NCI-H460 (cell line): ENCODE data around the gene CHRD. TPM values are rescaled to one million over a fixed set of nuclear protein-coding genes. Genes with fewer than 3 reads are reported as not detected.
A peak's percentile ranks its signal among the peaks of the same experiment; 100 is the strongest.
"Not testable (repeated sequence)": the region's sequence is repeated elsewhere in the genome, so short reads cannot be mapped to it uniquely, and the experiment has no call there.

Source experiments
- DNase-seq: peaks from one replicate; pipeline ENCODE4 v3.0.0-alpha.2; 2016; ENCODE audit warnings: low read depth; ENCODE audit errors: extremely low read depth
- total RNA-seq: library from RNA; depleted of rRNA; stranded (reverse); fragments of >200 nt; shearing (Covaris generic); gene quantifications from 2 replicates; pipeline ENCODE4 v1.2.3, GENCODE V29; 2014; rRNA removed

Gene CHRD
- total RNA-seq, 1 experiment from 2014 or later, result 0.07 TPM

DNA sequence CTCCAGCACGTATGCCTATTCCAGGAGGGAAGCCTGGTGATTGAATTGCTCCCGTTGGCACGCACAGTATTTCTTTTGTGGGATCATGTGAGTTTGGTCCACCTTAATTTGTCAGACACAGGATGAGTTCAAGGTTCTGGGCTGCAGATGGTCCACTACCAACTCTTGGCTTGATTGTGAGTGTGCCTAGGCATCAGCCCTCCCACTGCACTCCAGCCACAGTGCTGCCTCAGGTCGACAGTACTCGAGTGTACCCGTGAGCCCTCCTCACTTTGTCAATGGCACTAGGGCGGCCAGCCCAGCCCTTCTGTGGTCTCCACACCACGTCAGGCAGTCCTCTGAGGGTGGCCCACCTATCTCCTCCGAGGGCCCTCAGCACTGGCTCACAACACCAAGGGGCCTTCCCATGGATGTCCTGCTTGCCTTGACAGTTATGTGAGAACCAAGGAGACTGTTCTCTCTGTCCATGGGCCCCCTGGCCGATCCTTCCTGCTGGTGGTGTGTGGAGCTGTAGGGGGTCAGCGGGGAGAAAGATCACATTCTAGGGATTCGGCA, 30.2 kb downstream of the CHRD start:
- no peak for DNase-seq

GRCh38 chr3:184414418-184415202, 34.8 kb downstream of the CHRD start:
- no peak for DNase-seq

GRCh38 chr3:184415203-184415490, 35.3 kb downstream of the CHRD start:
- DNase-seq, result no peak

- DNase-seq, result peak; percentile 48
Observed at GRCh38 chr3:184417619-184418327, 37.9 kb downstream of the CHRD start.

GRCh38 chr3:184419171-184419570, 39.3 kb downstream of the CHRD start:
- no peak for DNase-seq

DNA sequence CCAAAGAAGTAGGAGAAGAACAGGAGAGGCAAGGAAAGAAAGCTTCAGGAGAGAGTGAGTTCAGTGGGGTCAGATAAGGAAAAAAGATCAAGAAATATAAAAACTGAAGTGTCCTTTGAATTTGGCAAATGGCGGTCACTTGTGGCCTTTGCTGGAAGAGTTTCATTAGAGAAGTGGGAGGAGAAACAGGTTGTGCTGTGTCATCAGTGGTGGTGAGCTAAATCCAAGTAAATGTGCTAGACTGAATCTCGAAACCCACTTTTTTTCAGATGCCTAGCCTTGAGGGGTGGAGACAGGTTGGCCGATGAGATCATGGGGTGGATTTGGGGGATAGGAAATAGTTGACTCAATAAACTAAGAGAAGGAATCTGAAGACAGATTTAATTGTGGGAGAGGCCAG, 43.7 kb downstream of the CHRD start:
- DNase-seq, result no peak

DNA sequence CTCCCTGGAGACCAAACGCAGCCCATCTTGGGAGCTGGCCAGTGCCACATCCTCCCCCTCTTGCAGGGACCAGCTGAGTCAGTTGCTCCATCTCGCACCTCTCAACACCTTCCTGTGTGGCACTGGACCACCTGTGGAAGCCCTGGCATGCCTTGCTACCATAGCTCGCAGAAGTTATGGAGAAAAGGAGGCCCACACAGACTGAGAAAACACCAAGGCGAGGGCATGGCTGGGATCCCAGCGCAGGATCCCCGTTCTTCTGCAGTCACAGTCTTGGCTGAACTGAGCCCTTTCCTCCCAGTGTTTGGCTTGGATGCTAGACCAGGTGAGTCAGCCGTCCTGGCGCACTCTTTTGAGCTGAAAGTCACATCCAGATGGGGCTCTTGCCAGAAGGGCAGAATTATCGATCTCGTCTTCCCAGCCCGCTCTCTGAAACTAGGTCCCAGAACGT, 46.9 kb downstream of the CHRD start:
- no peak for DNase-seq

- DNase-seq, result no peak
Observed at GRCh38 chr3:184428561-184429175, 48.8 kb downstream of the CHRD start.

- no peak for DNase-seq
Observed at GRCh38 chr3:184429786-184430185, 49.9 kb downstream of the CHRD start.

GRCh38 chr3:184430940-184431339, 51.1 kb downstream of the CHRD start:
- no peak for DNase-seq

DNA sequence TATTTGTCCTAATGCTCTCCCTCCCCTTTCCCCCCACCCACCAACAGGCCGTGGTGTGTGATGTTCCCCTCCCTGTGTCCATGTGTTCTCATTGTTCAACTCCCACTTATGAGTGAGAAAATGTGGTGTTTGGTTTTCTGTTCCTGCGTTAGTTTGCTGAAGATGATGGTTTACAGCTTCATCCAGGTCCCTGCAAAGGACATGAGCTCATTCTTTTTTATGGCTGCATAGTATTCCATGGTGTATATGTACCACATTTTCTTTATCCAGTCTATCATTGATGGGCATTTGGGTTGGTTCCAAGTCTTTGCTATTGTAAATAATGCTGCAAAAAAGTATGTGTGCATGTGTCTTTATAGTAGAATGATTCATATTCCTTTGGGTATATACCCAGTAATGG, 53.3 kb downstream of the CHRD start:
- not testable (repeated sequence) for DNase-seq

- no peak for DNase-seq
Observed at GRCh38 chr3:184439096-184439495, 59.2 kb downstream of the CHRD start.

Other genes with a start within 250 kb of the CHRD start
- 32.0 and 33.3 TPM in 2 replicates for gene EIF2B5, start 244.7 kb upstream of the CHRD start, total RNA-seq
- gene DVL3, start 224.7 kb upstream of the CHRD start, total RNA-seq, result 16.1 and 19.4 TPM in 2 replicates
- gene AP2M1, start 205.2 kb upstream of the CHRD start, total RNA-seq, result 110 and 117 TPM in 2 replicates
- 21.1 and 25.4 TPM in 2 replicates for gene ABCF3, start 193.9 kb upstream of the CHRD start, total RNA-seq
- gene VWA5B2, start 150.5 kb upstream of the CHRD start, total RNA-seq, result 0.35 TPM in 1 of 2 replicates, not detected in the other
- gene ALG3, start 131.1 kb upstream of the CHRD start, total RNA-seq, result 50.7 and 52.9 TPM in 2 replicates
- gene EEF1AKMT4, start 130.4 kb upstream of the CHRD start, total RNA-seq, result 15.1 and 15.8 TPM in 2 replicates
- 0.23 TPM in 1 of 2 replicates, not detected in the other for gene CAMK2N2, start 118.5 kb upstream of the CHRD start, total RNA-seq
- not detected in 2 replicates for gene ECE2, start 104.0 kb upstream of the CHRD start, total RNA-seq
- gene PSMD2, start 80.8 kb upstream of the CHRD start, total RNA-seq, result 140 and 164 TPM in 2 replicates
- 160 and 178 TPM in 2 replicates for gene EIF4G1, start 65.4 kb upstream of the CHRD start, total RNA-seq
- gene FAM131A, start 42.5 kb upstream of the CHRD start, total RNA-seq, result 10.7 and 12.6 TPM in 2 replicates
- gene CLCN2, start 18.4 kb upstream of the CHRD start, total RNA-seq, result 4.9 and 6.2 TPM in 2 replicates
- 98.8 and 101 TPM in 2 replicates for gene POLR2H, start 18.3 kb upstream of the CHRD start, total RNA-seq
- gene THPO, start 1.8 kb upstream of the CHRD start, total RNA-seq, result not detected in 2 replicates
- not detected in 2 replicates for gene EPHB3, start 181.7 kb downstream of the CHRD start, total RNA-seq